ENCODE results near the gene BZW1.

The BZW1 gene

DNA sequence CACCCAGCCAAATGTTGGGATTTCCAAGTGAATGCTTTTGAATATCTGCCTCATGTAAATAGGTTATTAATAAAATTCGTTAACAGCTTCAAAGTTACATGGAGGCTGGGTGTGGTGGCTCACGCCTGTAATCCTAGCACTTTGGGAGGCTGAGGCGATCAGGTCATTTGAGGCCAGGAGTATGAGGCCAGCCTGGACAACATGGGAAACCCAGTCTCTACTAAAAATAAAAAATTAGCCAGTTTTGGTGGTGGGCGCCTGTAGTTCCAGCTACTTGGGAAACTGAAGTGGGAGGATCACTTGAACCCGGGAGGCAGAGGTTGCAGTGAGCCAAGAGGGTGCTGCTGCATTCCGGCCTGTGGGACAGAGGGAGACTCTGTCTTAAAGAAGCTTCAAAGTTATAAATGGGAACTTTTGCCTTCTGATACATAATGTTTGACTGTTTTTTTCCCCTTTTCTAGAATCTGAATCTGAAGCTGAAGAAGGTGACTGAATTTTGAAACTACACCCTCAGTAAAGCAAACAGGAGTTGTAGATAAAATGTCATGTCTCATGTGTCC is 10.1 kb downstream of the BZW1 start:
- Histone ChIP-seq H4K20me1 (ENCODE audit: insufficient read depth, low read length, poor library complexity, severe bottlenecking) (peaks cover 7% of the 10 kb centered on the region), H3K4me3 (ENCODE audit: low read length, poor library complexity, severe bottlenecking) (no peak overlapping the region), H2AFZ (ENCODE audit: low read length) (no peak overlapping the region), H3K79me2 (ENCODE audit: insufficient read depth, low read length) (peaks cover 12% of the 10 kb centered on the region; the same call in 1 of the 2 replicates), H3K9ac (ENCODE audit: low read depth, low read length, poor library complexity, severe bottlenecking) (no peak overlapping the region), H3K4me2 (ENCODE audit: low read depth, low read length, poor library complexity, severe bottlenecking) (no peak overlapping the region), H3F3A (ENCODE audit: low read depth) (no peaks in the 10 kb centered on the region), H3K36me3 (ENCODE audit: insufficient read depth, low read length) (peaks cover 61% of the 10 kb centered on the region), H3K9me2 (replicated peaks; ENCODE audit: low read depth, low read length) (no peaks in the 10 kb centered on the region), H3K4me1 (ENCODE audit: insufficient read depth, low read length, poor library complexity, severe bottlenecking) (peaks cover 3% of the 10 kb centered on the region), H3K27me3 (ENCODE audit: insufficient read depth, low read length, poor library complexity, severe bottlenecking) (no peaks in the 10 kb centered on the region), H3K9me3 (ENCODE audit: insufficient read depth, low read depth, low read length) (no peaks in the 10 kb centered on the region)
- TF ChIP-seq, protein P1, sequence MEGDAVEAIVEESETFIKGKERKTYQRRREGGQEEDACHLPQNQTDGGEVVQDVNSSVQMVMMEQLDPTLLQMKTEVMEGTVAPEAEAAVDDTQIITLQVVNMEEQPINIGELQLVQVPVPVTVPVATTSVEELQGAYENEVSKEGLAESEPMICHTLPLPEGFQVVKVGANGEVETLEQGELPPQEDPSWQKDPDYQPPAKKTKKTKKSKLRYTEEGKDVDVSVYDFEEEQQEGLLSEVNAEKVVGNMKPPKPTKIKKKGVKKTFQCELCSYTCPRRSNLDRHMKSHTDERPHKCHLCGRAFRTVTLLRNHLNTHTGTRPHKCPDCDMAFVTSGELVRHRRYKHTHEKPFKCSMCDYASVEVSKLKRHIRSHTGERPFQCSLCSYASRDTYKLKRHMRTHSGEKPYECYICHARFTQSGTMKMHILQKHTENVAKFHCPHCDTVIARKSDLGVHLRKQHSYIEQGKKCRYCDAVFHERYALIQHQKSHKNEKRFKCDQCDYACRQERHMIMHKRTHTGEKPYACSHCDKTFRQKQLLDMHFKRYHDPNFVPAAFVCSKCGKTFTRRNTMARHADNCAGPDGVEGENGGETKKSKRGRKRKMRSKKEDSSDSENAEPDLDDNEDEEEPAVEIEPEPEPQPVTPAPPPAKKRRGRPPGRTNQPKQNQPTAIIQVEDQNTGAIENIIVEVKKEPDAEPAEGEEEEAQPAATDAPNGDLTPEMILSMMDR (conservative IDR thresholded peaks at IDR 0.05; ENCODE audit: low read length), result no peak
- no peak for TF ChIP-seq EZH2phosphoT487 (IDR thresholded peaks at IDR 0.05; ENCODE audit: borderline replicate concordance)

DNA sequence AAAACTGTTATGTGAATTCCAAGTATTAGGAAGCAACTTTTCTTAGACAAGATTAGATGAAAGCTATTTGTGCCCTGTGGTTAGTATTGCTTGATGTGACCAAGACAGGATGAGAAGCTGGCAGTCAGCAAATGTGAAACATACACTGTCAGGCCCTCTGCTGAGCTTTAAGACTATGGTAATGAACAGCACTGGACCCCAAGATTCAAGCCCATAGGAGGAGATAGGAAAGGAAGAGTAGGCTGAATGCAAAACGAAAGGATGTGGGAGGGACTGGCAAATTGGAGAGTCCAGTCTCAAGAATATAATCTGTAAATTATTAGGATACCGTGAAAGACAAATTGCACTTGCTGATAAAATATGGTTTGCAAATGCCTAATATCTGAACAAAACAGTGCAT is 16.4 kb downstream of the BZW1 start:
- no peak for TF ChIP-seq EZH2phosphoT487 (IDR thresholded peaks at IDR 0.05; ENCODE audit: borderline replicate concordance)
- TF ChIP-seq, protein P1 (conservative IDR thresholded peaks at IDR 0.05; ENCODE audit: low read length), result no peak
- H3K79me2 ChIP-seq (ENCODE audit: insufficient read depth, low read length), result no peaks in the 10 kb centered on the region
- H3K9me3 ChIP-seq (ENCODE audit: insufficient read depth, low read depth, low read length), result no peaks in the 10 kb centered on the region
- no peak overlapping the region for H3K4me2 ChIP-seq (ENCODE audit: low read depth, low read length, poor library complexity, severe bottlenecking)
- H4K20me1 ChIP-seq (ENCODE audit: insufficient read depth, low read length, poor library complexity, severe bottlenecking), result no peaks in the 10 kb centered on the region
- H3K4me3 ChIP-seq (ENCODE audit: low read length, poor library complexity, severe bottlenecking), result no peak overlapping the region
- no peak overlapping the region for H3K9ac ChIP-seq (ENCODE audit: low read depth, low read length, poor library complexity, severe bottlenecking)
- H3K9me2 ChIP-seq (replicated peaks; ENCODE audit: low read depth, low read length), result no peaks in the 10 kb centered on the region
- H3K27me3 ChIP-seq (ENCODE audit: insufficient read depth, low read length, poor library complexity, severe bottlenecking), result no peaks in the 10 kb centered on the region
- H2AFZ ChIP-seq (ENCODE audit: low read length), result no peak overlapping the region
- H3F3A ChIP-seq (ENCODE audit: low read depth), result no peaks in the 10 kb centered on the region
- H3K4me1 ChIP-seq (ENCODE audit: insufficient read depth, low read length, poor library complexity, severe bottlenecking), result no peaks in the 10 kb centered on the region
- peaks cover 8% of the 10 kb centered on the region; the same call in 1 of the 2 replicates for H3K36me3 ChIP-seq (ENCODE audit: insufficient read depth, low read length)

DNA sequence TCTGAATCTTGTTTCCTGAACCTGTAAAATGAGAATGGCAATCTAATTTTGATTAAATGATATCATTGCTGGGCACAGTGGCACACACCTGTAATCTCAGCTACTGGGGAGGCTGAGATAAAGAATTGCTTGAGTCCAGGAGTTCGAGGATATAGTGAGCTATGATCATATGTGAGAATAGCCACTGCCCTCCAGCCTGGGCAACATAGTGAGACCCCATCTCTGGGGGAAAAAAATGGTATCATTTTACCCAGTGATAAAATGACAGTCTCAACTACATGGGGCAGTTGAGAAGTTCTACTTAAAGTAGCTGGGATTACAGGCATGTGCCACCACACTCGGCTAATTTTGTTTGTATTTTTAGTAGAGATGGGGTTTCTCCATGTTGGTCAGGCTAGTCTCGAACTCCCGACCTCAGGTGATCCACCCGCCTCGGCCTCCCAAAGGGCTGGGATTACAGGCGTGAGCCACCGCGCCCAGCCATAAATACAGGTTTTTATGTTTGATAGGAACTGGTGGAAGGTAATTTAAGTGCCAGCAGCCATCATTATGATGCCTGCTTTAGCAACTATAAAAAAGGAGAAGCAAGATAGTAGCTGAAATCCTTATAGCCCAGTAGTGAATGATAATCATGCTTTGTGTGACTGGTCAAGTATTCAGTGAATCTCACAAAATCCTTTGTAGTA is 17.0 kb downstream of the BZW1 start:
- TF ChIP-seq, protein P1 (conservative IDR thresholded peaks at IDR 0.05; ENCODE audit: low read length), result no peak
- no peak for TF ChIP-seq EZH2phosphoT487 (IDR thresholded peaks at IDR 0.05; ENCODE audit: borderline replicate concordance)

More for the DNA sequence above, 17.0 kb downstream of the BZW1 start:
- H3K4me2 ChIP-seq (ENCODE audit: low read depth, low read length, poor library complexity, severe bottlenecking), result no peak overlapping the region
- H3K79me2 ChIP-seq (ENCODE audit: insufficient read depth, low read length), result no peaks in the 10 kb centered on the region
- no peaks in the 10 kb centered on the region for H3K4me1 ChIP-seq (ENCODE audit: insufficient read depth, low read length, poor library complexity, severe bottlenecking)
- H3K9me3 ChIP-seq (ENCODE audit: insufficient read depth, low read depth, low read length), result no peaks in the 10 kb centered on the region
- no peaks in the 10 kb centered on the region for H3K9me2 ChIP-seq (replicated peaks; ENCODE audit: low read depth, low read length)
- H3K9ac ChIP-seq (ENCODE audit: low read depth, low read length, poor library complexity, severe bottlenecking), result no peak overlapping the region
- no peaks in the 10 kb centered on the region for H3F3A ChIP-seq (ENCODE audit: low read depth)
- H3K27me3 ChIP-seq (ENCODE audit: insufficient read depth, low read length, poor library complexity, severe bottlenecking), result no peaks in the 10 kb centered on the region
- no peak overlapping the region for H3K4me3 ChIP-seq (ENCODE audit: low read length, poor library complexity, severe bottlenecking)
- H2AFZ ChIP-seq (ENCODE audit: low read length), result no peak overlapping the region
- H4K20me1 ChIP-seq (ENCODE audit: insufficient read depth, low read length, poor library complexity, severe bottlenecking), result no peaks in the 10 kb centered on the region
- H3K36me3 ChIP-seq (ENCODE audit: insufficient read depth, low read length), result peaks cover 8% of the 10 kb centered on the region; the same call in 1 of the 2 replicates
